GM19397 (cell line): ENCODE data around the gene LRRC18.

Experiments used
- ATAC-seq: cut with Tn5 transposase; IDR thresholded peaks from one replicate; pipeline ENCODE4 v1.9.1; 2021; ENCODE audit warnings: mild to moderate bottlenecking, moderate library complexity; ENCODE audit not compliant: unreplicated experiment

LRRC18 gene

DNA sequence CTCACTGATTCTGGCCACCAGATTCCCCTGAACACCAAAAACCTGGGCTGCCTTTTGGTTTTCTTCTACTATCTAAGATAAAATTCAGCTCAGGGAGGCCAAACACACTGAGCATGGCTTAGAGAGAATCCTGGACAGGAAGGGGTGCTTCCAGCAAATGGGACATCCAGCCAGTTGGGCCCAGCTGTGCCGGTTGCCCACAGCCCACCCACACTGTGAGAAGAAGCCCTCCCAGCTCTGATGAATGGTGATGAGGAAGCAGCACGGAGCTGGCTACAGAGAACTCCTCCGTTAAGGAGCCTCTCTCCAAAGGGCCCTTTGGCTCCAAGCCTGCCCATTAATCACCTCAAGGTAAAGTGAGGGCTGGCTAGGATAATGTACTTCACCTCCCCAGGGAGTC, 15.9 kb downstream of the LRRC18 start:
- ATAC-seq = no peak

DNA sequence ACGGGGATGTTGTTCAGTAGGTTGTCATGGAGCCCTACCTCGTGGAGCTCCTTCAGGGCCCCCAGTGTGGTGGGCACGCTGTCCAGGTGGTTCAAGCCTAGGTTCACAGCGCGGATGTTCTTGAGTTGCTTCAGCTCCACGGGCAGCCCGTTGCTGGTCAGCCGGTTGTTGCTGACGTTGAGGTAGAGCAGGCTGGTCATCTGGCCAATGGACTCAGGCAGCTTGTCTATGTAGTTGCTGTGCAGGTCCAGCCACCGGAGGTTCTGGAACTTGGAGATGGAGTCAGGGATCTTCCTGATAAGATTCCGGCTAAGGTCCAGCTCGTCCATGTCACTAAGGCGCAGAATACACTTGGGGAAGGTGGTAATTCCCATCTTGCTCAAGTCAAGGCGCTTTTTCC, 26.0 kb downstream of the LRRC18 start:
- ATAC-seq = no peak

DNA sequence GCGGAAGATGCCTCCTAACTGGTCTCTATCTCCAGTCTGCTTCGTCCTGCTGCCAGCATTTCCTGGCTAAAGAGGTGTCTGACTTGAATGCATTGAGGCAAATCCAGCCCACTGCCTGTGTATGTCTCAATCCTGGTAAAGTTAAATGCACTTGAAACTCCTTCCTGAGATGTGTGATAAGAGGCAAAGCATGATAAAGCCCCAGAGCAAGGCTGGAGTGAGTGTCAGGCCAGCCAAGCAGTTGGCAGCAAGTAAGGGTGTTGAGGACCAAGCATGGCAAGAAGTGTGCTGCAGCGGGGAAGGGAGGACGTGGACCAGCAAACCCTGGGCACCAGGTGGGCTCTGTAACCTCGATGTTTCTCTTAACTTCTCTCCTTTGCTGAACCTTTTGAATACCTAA, 29.1 kb downstream of the LRRC18 start:
- ATAC-seq = no peak

DNA sequence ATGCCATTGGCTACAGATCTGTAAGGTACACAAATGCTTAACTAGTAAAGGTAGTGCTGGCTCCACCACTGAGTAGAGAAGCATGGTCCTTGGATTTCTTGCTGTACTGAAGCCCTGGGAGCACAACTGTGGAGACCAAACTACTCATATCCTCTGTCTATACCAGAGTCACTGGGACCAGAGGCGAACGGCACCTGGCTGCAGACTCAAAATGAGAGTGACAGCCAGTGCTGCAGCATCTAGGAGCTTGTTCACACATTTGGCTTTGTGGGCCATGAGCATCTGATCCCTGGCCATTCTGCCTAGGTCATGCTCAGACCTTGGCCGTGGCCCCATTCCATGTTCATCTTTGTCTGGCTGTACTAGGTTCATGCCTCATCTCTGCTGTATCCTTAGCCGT, 31.9 kb downstream of the LRRC18 start:
- ATAC-seq = no peak

DNA sequence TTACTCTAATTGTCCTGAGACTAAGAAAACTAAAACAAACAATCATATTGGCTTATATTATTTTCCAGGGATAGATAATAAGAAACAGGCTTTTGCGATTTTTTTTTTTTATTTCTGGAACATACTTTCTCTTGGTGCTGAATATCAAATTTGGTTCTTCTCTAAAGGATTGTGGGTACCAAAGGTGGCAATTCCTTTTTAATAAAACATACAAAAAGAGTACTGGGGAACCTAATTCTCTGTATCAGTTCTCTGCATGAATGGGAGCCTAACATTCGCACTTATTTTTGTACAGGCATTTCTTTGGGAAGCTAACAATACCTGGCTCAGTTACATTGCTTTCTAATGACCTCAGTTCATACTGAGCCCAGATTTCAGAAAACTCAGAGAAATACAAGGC, 32.8 kb downstream of the LRRC18 start:
- ATAC-seq = no peak

DNA sequence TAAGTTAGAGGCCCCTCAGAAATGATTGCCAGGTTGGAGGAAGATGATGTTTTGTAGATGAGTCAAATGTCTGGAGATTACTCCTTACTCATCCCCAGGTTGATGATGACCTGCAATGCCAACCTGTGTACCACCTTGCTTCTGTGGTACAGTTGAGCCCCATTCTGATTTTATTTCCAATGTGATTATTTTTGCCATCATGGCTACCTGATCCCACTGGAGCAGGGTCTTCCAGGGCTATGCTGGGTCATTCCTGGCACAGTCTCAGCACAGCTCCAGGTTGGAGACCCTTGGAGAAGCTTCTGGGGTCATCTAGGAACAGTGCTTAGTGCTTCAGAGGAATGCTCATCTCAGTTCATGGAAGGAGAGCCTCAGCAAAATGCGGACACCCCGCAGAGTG, 34.3 kb downstream of the LRRC18 start:
- no peak for ATAC-seq

DNA sequence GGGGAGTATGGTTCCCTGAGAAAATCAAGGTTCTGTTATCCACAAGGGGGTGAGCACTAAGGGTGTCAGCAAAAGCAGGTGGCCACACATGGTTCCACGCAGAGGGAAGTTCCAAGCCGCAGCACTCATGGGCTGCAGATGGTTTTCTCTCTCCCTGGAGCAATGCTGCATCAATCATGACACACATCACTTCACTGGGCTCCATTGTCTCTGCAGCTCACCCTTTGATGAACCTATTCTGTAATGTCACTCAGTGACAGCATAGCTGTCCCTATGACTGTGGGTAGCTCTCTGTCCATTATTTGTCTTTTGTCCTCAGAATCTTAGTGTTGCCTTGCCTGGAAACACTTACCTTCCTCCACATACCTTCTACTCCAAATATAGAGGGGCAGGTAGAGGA, 34.8 kb downstream of the LRRC18 start:
- ATAC-seq = no peak

DNA sequence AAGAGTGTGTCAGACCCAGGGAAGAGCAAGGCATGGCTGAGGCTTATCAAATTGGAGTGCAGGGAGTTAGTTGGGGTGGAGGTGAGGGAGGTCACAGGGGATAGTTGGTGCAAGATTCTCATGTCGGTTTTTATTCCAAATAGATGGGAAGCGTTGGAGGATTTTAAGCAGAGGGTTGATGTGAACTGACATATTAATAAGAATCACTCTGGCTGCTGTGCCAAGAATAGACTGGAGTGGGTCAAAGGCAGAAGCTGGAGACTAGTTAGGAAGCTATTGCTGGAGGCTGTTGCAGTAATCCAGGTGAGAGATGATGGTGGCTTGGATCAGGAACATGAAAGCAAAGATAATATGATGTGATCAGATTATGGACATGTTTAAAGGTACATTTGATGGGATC, 36.5 kb downstream of the LRRC18 start:
- no peak for ATAC-seq

DNA sequence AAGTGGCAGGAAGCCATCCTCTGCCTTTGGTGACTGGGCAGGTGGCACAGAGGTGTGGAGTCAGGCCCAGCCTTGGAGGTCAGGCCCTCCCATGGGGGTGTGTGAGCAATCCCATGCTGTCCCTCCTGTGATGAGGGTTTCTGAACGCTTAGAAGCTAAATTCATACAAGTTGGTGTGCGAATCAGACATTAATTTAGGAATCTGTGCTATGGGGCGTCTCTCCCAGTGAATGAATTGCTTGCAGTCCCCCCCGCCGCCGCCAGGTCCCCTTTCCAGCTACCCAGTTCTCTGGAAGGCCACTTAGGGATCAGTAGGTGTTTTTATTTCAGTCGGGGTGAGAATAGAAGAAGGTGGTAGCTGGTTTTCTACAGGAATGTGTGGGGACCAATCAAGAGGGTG, 37.5 kb downstream of the LRRC18 start:
- ATAC-seq = no peak

DNA sequence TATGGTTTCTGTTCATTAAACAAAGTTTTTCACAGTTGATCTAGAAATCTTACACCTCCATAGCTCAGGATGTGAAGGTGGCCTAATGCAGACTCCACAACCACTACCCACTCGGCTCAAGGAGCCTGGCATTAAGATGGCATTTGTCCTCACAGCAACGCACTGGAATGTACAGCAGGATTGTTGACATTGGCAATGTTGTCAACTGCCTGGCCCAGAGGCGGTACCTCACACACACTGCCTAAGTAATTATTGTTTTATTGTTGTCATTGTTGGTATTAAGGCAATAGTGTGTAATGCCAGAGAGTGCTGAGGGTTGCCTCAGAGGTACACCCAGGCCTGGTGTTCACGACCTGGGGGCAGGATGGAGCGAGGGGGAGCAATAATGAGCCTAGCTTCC, 38.3 kb downstream of the LRRC18 start:
- no peak for ATAC-seq

DNA sequence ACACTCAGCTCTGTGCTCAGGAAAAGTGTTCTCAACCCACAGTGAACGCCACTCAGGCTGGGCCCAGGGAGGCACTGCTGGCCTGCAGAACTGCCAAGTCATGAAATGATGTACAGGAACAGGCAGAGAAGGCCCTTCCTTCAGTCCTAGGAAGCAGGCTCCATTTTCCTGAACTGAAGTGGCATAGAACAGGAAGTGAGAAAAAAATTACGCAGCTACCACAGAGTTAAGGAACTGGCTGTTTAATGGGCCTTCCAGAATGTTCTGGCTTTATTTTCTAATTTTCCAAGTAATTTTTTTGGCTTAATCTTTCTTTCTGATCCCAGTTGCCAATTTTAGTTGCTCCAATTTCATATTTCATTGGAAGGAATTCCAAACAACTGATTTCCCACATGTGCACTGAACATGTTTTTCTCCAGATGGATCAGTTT, 39.3 kb downstream of the LRRC18 start:
- ATAC-seq = no peak

DNA sequence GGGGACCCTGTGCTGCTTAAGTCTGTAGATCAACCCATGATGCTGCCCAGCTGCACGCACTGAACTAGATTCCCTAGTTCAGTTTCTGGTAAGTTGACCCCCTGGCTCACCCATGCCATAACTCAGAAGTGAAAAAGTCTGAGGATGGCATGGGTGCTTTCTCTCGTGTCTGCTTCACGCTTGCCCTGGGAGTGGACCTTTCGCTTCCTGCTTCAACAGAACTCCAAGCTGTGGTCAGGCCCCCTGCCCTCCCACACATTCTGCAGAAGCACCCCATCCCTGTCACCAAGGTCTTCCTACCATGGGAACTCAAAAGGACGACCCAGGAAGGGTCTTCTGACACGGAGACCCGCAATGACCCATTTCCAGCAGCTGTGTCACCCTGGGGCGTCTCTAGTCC, 39.9 kb downstream of the LRRC18 start:
- no peak for ATAC-seq

DNA sequence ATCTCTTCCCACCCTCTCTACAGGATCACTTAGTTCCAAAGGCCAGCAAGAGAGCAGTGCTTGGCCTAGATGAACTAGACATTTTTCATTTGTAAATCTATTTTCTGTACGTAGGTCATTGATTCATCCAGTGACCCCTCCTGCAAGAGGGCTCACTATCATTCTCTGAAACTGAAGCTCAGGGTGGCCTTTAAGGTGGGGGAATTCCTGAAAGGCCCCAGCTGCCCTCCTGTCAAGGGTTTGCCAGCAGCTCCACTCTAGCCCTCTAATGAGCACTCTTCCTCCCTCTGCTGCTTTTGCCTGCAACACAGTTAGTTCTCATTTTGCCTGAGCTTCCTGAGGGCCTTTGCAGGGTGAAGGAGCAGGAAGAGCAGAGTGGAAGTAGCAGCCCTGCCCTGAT, 41.2 kb downstream of the LRRC18 start:
- ATAC-seq = no peak

DNA sequence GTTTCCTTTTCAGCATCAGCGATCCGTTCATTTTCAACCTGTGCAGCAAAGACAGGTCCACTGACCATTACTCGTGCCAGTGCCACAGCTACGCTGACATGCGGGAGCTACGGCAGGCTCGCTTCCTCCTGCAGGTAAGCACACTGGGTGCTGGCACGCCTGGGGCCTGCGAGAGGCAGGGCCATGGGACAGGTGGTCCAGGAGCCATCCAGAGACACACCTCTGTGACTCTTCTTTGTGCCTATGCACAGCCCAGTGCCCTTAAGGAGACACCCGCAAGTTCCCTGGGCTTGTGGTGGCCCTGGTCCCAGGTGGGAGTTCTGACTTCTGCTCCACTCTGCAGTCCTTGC, 42.2 kb downstream of the LRRC18 start:
- no peak for ATAC-seq

DNA sequence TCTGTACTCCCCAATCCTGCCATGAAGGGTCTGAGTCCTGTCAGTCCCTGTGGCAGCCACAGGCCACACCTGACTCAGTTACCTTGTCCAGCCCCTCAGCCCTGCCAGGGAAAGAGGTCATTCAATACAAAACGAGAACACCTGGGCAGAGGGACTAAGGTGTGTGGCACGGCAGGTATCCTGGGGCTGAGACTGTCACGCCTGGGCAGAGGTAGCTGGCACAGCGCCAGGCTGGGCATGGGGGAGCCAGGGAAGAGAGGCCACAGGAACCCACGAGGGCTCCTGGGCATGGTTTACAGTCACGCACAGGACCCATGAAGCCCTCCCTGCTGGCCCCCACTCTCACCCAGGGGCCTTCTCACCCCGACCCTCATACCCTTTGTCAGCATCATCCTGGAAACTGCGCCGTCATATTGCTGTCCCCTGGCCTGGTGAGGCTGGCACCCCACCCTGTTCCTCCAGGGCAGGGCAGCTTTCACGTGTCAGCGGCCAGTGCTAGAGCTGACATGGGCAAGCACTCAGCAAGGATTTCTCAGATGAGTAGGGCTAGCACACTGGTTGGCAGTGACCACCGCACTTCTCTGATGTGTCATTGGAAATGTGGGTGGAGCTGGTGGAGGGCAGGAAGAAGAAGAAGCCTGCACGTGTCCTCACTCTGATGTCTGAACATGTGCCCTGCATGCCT, 42.7 kb downstream of the LRRC18 start:
- no peak for ATAC-seq

DNA sequence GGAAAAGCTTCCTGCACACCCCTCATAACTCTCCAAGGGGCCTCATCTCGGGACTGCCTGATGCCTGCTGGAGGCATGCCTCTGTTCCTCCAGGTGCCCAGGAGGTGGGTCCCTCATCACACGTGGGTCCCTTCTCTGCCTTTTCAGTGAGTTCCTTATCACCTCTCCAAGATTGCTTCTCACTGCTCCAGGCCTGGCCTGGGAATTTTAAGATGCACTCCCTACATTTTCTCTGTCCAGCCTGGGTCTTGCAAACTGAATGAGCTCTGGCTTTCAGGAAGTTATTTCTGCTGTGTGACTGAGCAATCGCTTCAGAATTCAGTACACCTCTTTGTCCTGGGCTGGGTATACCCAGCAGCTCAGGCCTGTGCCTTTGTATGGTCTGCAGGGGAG, 43.8 kb downstream of the LRRC18 start:
- ATAC-seq = no peak

DNA sequence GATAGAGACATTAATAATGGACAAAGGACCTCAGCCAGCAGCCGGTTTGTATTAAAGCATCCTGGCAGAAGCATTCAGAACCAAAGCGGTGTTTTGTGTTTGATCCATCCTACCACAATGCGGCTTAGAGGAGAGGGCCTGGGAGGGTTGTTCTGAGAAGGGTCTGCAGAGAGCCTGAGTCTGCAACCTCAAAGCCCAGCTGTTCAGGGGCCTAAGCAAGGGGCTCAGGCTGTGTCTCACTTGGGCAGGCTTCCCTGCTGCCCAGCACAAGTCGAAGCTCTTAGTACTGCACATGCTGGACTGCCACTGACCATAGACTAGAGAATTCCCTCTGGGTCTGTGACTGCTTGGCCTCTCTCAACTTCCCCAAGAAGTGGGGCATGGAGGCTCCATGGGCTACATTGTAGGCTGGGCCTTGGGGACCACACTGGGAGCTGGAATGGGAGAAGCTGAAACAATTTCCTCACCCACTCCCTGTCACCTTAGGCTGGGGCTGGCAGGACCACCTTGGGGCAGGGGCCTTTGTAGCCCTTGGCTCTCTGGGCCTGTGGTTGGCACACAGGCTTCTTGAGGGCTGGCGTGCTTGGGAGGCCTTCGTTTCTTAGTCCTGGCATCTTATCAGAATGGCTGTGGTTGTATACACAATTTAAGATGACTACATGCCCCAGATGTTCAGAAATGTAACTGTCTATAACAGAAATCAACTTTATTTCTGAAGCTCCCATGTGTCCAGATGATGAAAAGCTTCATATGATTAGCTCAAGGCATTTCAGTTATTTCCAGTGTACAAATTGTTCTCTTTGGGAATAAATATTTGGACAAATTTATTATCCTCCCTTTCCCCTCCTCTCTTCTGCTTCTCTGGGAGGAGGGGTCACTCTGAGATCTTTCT, 44.5 kb downstream of the LRRC18 start:
- ATAC-seq = no peak

DNA sequence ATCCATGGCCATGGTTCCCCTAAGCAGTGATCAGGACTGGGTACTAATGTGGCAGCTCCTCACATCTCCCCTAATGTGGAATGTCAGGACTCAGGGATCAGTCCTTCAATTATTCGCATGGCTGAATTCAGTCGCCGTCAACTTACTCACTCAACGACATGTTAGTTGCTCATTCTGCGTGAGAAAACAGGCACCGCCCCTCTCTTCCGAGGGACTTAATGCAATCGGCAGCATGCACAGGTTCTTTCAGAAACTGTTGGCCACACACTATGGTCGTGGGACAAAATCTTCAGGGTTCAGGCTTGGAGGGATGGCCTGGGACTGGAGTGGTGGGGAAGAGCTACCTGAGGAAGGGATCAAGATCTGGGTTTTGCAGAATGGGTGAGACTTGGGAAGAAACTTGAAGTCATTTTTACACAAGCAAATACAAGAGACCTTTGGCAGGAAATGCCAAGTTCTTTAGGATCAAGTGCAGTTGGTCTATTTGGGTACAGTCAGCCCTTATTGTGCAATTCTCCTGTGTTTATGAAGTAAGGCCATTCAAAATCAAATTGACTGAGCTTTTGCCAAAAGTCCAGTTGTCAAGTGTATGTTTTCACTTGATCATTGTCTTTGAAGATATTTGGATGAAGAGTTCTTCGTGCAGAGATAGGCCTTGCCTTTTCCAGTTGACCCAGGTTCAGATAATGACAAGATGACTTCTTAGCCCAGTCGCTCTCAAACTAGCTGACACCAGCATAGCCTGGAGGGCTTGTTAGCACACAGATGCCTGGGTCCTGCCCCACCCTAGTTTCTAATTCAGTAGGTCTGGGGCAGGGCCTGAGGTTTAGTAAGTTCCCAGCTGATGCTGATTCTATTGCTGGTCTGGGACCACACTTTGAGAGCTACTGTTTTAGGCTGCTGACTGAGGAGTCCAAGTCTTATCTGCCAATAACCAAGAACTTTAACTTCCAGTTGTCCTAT, 48.5 kb downstream of the LRRC18 start:
- ATAC-seq = no peak

DNA sequence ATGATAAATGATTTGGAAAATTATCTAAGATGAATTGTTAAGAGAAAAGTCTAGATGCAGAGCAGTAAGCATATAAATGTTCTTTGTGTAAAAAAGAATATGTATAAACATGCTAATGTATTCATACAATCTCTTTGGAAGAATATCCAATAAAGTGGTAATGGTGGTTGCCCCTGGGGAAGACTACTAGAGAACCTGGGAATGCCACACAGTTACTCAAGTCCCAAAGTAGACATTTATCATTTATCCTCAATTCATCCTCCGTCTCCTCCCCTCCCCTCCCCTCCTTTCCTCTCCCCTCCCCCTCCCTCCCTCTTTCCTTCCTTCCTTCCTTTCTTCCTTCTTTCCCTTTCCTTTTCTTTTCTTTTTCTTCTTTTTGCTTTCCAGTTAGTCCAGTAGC, 51.7 kb downstream of the LRRC18 start:
- ATAC-seq = no peak

DNA sequence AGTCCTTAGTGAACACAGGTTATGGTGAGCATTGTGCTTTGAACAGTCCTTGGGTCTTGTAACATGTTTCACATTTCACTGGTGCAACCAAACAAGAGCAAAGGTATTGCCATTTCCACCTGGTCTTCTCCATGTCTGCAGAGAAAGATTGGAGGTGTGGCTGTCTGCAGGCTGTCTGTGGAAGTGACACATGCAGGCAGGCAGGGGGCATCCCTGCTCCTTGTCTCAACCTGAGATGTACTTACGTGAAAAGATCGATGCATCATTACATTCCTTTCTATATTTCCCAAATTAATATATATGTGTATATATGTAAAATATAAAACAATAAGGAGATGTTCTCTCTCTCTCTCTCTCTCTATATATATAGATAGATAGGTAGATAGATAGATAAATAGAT, 54.3 kb downstream of the LRRC18 start:
- no peak for ATAC-seq
